NCI-H524 treated with DMSO at 0.1 percent for 48 hours (cell line): Measurements from ENCODE around the gene ARL13B.
"Not testable (repeated sequence)": the region's sequence is repeated elsewhere in the genome, so short reads cannot be mapped to it uniquely, and the experiment has no call there.

Experiments used
- DNase-seq: peaks from one replicate; lab custom pipeline; 2025; lab: John Stamatoyannopoulos, UW

The ARL13B gene

GRCh38 chr3:93994056-93994455 lies 14.1 kb downstream of the ARL13B start:
- no peak for DNase-seq

- DNase-seq: no peak
These were observed 21.2 kb downstream of the ARL13B start for GRCh38 chr3:94001191-94001590.

GRCh38 chr3:94001827-94002495 lies 22.0 kb downstream of the ARL13B start:
- DNase-seq: no peak

- DNase-seq: no peak
These were observed 24.5 kb downstream of the ARL13B start for GRCh38 chr3:94004301-94004910.

GRCh38 chr3:94008253-94008652 lies 28.3 kb downstream of the ARL13B start:
- no peak for DNase-seq

GRCh38 chr3:94009608-94010007 lies 29.7 kb downstream of the ARL13B start:
- no peak for DNase-seq

- no peak for DNase-seq
These were observed 31.3 kb downstream of the ARL13B start for GRCh38 chr3:94011233-94011711.

GRCh38 chr3:94012185-94012584 lies 32.2 kb downstream of the ARL13B start:
- no peak for DNase-seq

- DNase-seq: no peak
These were observed 35.1 kb downstream of the ARL13B start for GRCh38 chr3:94015025-94015424.

GRCh38 chr3:94019659-94020058 lies 39.7 kb downstream of the ARL13B start:
- no peak for DNase-seq

GRCh38 chr3:94020293-94020692 lies 40.3 kb downstream of the ARL13B start:
- no peak for DNase-seq

- DNase-seq: no peak
These were observed 44.4 kb downstream of the ARL13B start for GRCh38 chr3:94024385-94024784.

GRCh38 chr3:94026623-94027022 lies 46.7 kb downstream of the ARL13B start:
- no peak for DNase-seq

GRCh38 chr3:94028093-94028837 lies 48.3 kb downstream of the ARL13B start, which contains the start of gene STX19:
STX19 (minus strand) TSS chr3:94028597; CDS start chr3:94015269, 13,328 bp downstream.
- no peak for DNase-seq

GRCh38 chr3:94036909-94037507 lies 57.1 kb downstream of the ARL13B start:
- DNase-seq: no peak

- no peak for DNase-seq
These were observed 63.3 kb downstream of the ARL13B start for GRCh38 chr3:94043285-94043684.

- DNase-seq: not testable (repeated sequence)
These were observed 64.4 kb downstream of the ARL13B start for GRCh38 chr3:94044100-94044936.

GRCh38 chr3:94046533-94046932 lies 66.6 kb downstream of the ARL13B start:
- DNase-seq: no peak

- no peak for DNase-seq
These were observed 69.3 kb downstream of the ARL13B start for GRCh38 chr3:94049267-94049666.

GRCh38 chr3:94050546-94050945 lies 70.6 kb downstream of the ARL13B start:
- no peak for DNase-seq

GRCh38 chr3:94061297-94061696 lies 81.3 kb downstream of the ARL13B start:
- DNase-seq: no peak
